IMR-90 (cell line): ENCODE measurements around the gene PEAK3. TPM values are rescaled to one million over a fixed set of nuclear protein-coding genes. Genes with fewer than 3 reads are reported as not detected.

Experiments used
- ATAC-seq: fragments of 200-7000 bp; cut with Tn5 transposase; 2 replicates; pipeline ENCODE4 v1.9.1; 2020; ENCODE audit warnings: low read depth, mild to moderate bottlenecking, moderate library complexity
- BruUV-seq: library from RNA; stranded (reverse); fragments of 400-500 nt; replicated peaks from 2 replicates; lab custom pipeline; 2021; lab: Mats Ljungman, UMichigan
- CTCF ChIA-PET: fragments of 300-600 bp; formaldehyde crosslinking; extraction: SDS; loops from one replicate; lab custom pipeline; 2021; ENCODE audit warnings: antibody characterized with exemption; lab: Yijun Ruan, JAX
- POLR2A ChIA-PET: fragments of 300-600 bp; sonication (Branson Sonifier 250); formaldehyde crosslinking; loops from one replicate; lab custom pipeline; 2022; ENCODE audit warnings: antibody characterized with exemption; ENCODE audit not compliant: unreplicated experiment; lab: Charles Lee
- DNase-seq: peaks from one replicate; pipeline ENCODE4 v3.0.0; 2013
- H2AFZ ChIP-seq: replicated peaks from 2 replicates; pipeline ENCODE3; 2013; ENCODE audit warnings: low read length, mild to moderate bottlenecking; ENCODE audit not compliant: poor library complexity
- H2AK5ac ChIP-seq: 2 replicates; pipeline ENCODE4 v1.6.1; 2013; ENCODE audit warnings: low read depth, low read length, inconsistent platforms
- H2AK9ac ChIP-seq: replicated peaks from 2 replicates; pipeline ENCODE3; 2013; ENCODE audit warnings: mild to moderate bottlenecking, low read depth, low read length, moderate library complexity; ENCODE audit not compliant: poor library complexity
- H2BK120ac ChIP-seq: 2 replicates; pipeline ENCODE4 v1.6.1; 2013; ENCODE audit warnings: low read depth, low read length, inconsistent platforms
- H2BK15ac ChIP-seq: 3 replicates; pipeline ENCODE4 v1.6.1; 2013; ENCODE audit warnings: low read depth, low read length, inconsistent platforms
- H2BK20ac ChIP-seq: 2 replicates; pipeline ENCODE4 v1.6.1; 2013; ENCODE audit warnings: low read depth, mild to moderate bottlenecking, inconsistent platforms, low read length, moderate library complexity
- H2BK5ac ChIP-seq: 2 replicates; pipeline ENCODE4 v1.6.1; 2013; ENCODE audit warnings: mild to moderate bottlenecking, low read depth, low read length, inconsistent platforms; ENCODE audit not compliant: poor library complexity, severe bottlenecking
- H3K14ac ChIP-seq: replicated peaks from 2 replicates; pipeline ENCODE4 v1.6.1; 2013; ENCODE audit warnings: low read depth, low read length, inconsistent platforms
- H3K18ac ChIP-seq: 2 replicates; pipeline ENCODE4 v1.6.1; 2013; ENCODE audit warnings: low read depth, low read length, control low read depth
- H3K23ac ChIP-seq: 2 replicates; pipeline ENCODE4 v1.6.1; 2013; ENCODE audit warnings: low read depth, low read length, inconsistent platforms
- H3K27ac ChIP-seq: 2 replicates; pipeline ENCODE4 v1.5.1; 2013; ENCODE audit warnings: mild to moderate bottlenecking, control low read depth, low read length; ENCODE audit not compliant: insufficient read depth
- H3K27me3 ChIP-seq: 2 replicates; pipeline ENCODE4 v1.6.1; 2013; ENCODE audit warnings: low read length; ENCODE audit not compliant: control insufficient read depth, insufficient read depth
- H3K36me3 ChIP-seq: 2 replicates; pipeline ENCODE4 v1.6.1; 2013; ENCODE audit warnings: low read length, mixed read lengths; ENCODE audit not compliant: control insufficient read depth, insufficient read depth
- H3K4ac ChIP-seq: 2 replicates; pipeline ENCODE4 v1.6.1; 2013; ENCODE audit warnings: low read depth, low read length, inconsistent platforms
- H3K4me1 ChIP-seq: 2 replicates; pipeline ENCODE4 v1.6.1; 2013; ENCODE audit warnings: low read length, mixed read lengths; ENCODE audit not compliant: control insufficient read depth, insufficient read depth
- H3K4me2 ChIP-seq: 2 replicates; pipeline ENCODE4 v1.6.1; 2013; ENCODE audit warnings: low read depth, mild to moderate bottlenecking, control low read depth, low read length, moderate library complexity
- H3K4me3 ChIP-seq: 2 replicates; pipeline ENCODE4 v1.5.1; 2013; ENCODE audit warnings: low read depth, mild to moderate bottlenecking, control low read depth, low read length, moderate library complexity; ENCODE audit not compliant: insufficient read depth
- H3K56ac ChIP-seq: 2 replicates; pipeline ENCODE4 v1.6.1; 2013; ENCODE audit warnings: low read length, inconsistent platforms; ENCODE audit not compliant: insufficient read depth; ENCODE audit errors: extremely low read depth
- H3K79me1 ChIP-seq, 2 experiments: 2 replicates each; pipeline ENCODE4 v1.6.1; 2013; ENCODE audit warnings: low read length in 2 of 2, inconsistent platforms in 1 of 2, low read depth in 1 of 2
- H3K9ac ChIP-seq: 2 replicates; pipeline ENCODE4 v1.6.1; 2013; ENCODE audit warnings: low read depth, low read length, control low read depth
- H3K9me1 ChIP-seq: 2 replicates; pipeline ENCODE4 v1.6.1; 2013; ENCODE audit warnings: low read length, inconsistent platforms; ENCODE audit not compliant: insufficient read depth
- H3K9me3 ChIP-seq: 2 replicates; pipeline ENCODE4 v1.6.1; 2013; ENCODE audit warnings: low read length; ENCODE audit not compliant: control insufficient read depth, insufficient read depth
- H4K20me1 ChIP-seq: 2 replicates; pipeline ENCODE4 v1.6.1; 2013; ENCODE audit warnings: low read length, inconsistent platforms; ENCODE audit not compliant: insufficient read depth
- H4K5ac ChIP-seq: 2 replicates; pipeline ENCODE4 v1.6.1; 2013; ENCODE audit warnings: mild to moderate bottlenecking, low read depth, low read length, control low read depth
- H4K8ac ChIP-seq, 2 experiments: 2 replicates each; pipeline ENCODE4 v1.6.1; 2013; ENCODE audit warnings: low read depth in 2 of 2, low read length in 2 of 2, control low read depth in 1 of 2, inconsistent platforms in 1 of 2
- H4K91ac ChIP-seq: 2 replicates; pipeline ENCODE4 v1.6.1; 2013; ENCODE audit warnings: low read depth, low read length, inconsistent platforms; ENCODE audit not compliant: insufficient read depth
- BHLHE40 ChIP-seq: fragments of 150-350 bp; IDR thresholded peaks from 2 replicates; pipeline ENCODE4 v1.6.1; 2016; ENCODE audit warnings: mild to moderate bottlenecking, low read depth, low read length
- CEBPB ChIP-seq: IDR thresholded peaks from 2 replicates; pipeline ENCODE4 v1.6.1; 2012; ENCODE audit warnings: low read depth, low read length, improper control_type of control experiment
- CHD1 ChIP-seq: IDR thresholded peaks from 2 replicates; pipeline ENCODE4 v1.6.1; 2012; ENCODE audit warnings: low read depth, low read length, improper control_type of control experiment
- CTCF ChIP-seq: conservative IDR thresholded peaks from 2 replicates; pipeline ENCODE4 v1.5.1; 2012; ENCODE audit warnings: mild to moderate bottlenecking, low read depth, low read length, improper control_type of control experiment
- ELK1 ChIP-seq: fragments of 150-350 bp; IDR thresholded peaks from 2 replicates; pipeline ENCODE4 v1.6.1; 2016; ENCODE audit warnings: low read depth, mild to moderate bottlenecking, low read length, moderate library complexity, borderline replicate concordance
- FOS ChIP-seq: fragments of 150-350 bp; IDR thresholded peaks from 2 replicates; pipeline ENCODE4 v1.6.1; 2016; ENCODE audit warnings: low read depth, low read length
- MAFK ChIP-seq: IDR thresholded peaks from 2 replicates; pipeline ENCODE4 v1.6.1; 2012; ENCODE audit warnings: low read depth, low read length, improper control_type of control experiment
- MXI1 ChIP-seq: IDR thresholded peaks from 2 replicates; pipeline ENCODE4 v1.6.1; 2012; ENCODE audit warnings: low read depth, mild to moderate bottlenecking, low read length, moderate library complexity, borderline replicate concordance
- POLR2A ChIP-seq: IDR thresholded peaks from 2 replicates; pipeline ENCODE4 v1.6.1; 2012; ENCODE audit warnings: mild to moderate bottlenecking, low read depth, low read length
- RAD21 ChIP-seq: IDR thresholded peaks from 2 replicates; pipeline ENCODE4 v1.6.1; 2012; ENCODE audit warnings: low read length, improper control_type of control experiment
- RCOR1 ChIP-seq: IDR thresholded peaks from 2 replicates; pipeline ENCODE4 v1.6.1; 2012; ENCODE audit warnings: mild to moderate bottlenecking, low read length, improper control_type of control experiment; ENCODE audit not compliant: insufficient replicate concordance
- USF2 ChIP-seq: fragments of 150-350 bp; IDR thresholded peaks from 2 replicates; pipeline ENCODE4 v1.6.1; 2017; ENCODE audit warnings: mild to moderate bottlenecking, antibody characterized with exemption, low read length, low read depth
- WGBS, 2 experiments: methylation state at CpG; one replicate each; pipeline versions ENCODE4 v1.1.5 to v1.1.7; 2013; ENCODE audit warnings: missing lambda C conversion rate in 2 of 2; ENCODE audit not compliant: insufficient read length in 1 of 2; ENCODE audit errors: extremely low coverage in 2 of 2; 5-methylcytosine and 5-hydroxymethylcytosine counted together
- dilution Hi-C: fragments of 300-500 bp; cut with HindIII; formaldehyde crosslinking; loops from one replicate; pipeline ENCODE4 v1.14.3; 2018; ENCODE audit warnings: low sequenced_read_pairs; ENCODE audit not compliant: unreplicated experiment
- in situ Hi-C: fragments of 300-500 bp; cut with MboI; formaldehyde crosslinking; loops from 3 replicates; pipeline ENCODE4 v1.14.3; 2019; ENCODE audit warnings: low sequenced_read_pairs, inconsistent platforms, mixed read lengths
- intact Hi-C: fragments of 100-400 bp; cut with micrococcal nuclease; formaldehyde crosslinking; loops from 2 replicates; pipeline ENCODE4 v1.10.0; 2022
- polyA plus RNA-seq, 3 experiments: library from polyadenylated mRNA; depleted of rRNA; stranded (reverse); fragments of >200 nt; gene quantifications; 2 replicates each; pipeline ENCODE4 v1.2.3, GENCODE V29; 2012; ENCODE audit warnings: low replicate concordance in 1 of 3
- total RNA-seq: library from RNA; depleted of rRNA; stranded (reverse); fragments of >200 nt; gene quantifications from 2 replicates; pipeline ENCODE4 v1.2.3, GENCODE V29; 2012

The PEAK3 gene
- total and polyA plus RNA-seq, 2 of the 4 experiments (the other 2 are of a cell fraction): under 0.01 to 0.09 TPM

GRCh38 chr19:2248136-2249009 lies 33.6 kb downstream of the PEAK3 start:
- no peak overlapping the region for H3K9ac ChIP-seq
- H2BK20ac ChIP-seq: no peak overlapping the region
- H2AFZ ChIP-seq: no peak overlapping the region
- H2AK9ac ChIP-seq: no peak overlapping the region
- no peak overlapping the region for H2AK5ac ChIP-seq
- intact Hi-C loops (no loop called here), in situ Hi-C loops (no loop called here), dilution Hi-C loops (no loop called here)
- no peak overlapping the region for H3K18ac ChIP-seq
- H3K9me1 ChIP-seq: no peaks in the 10 kb centered on the region
- no peak overlapping the region for H3K27ac ChIP-seq
- H3K4me1 ChIP-seq: peaks cover 4% of the 10 kb centered on the region; the same call in 1 of the 2 replicates
- peaks cover 29% of the 10 kb centered on the region for H3K27me3 ChIP-seq
- no peak overlapping the region for H2BK5ac ChIP-seq
- no peak overlapping the region for H4K91ac ChIP-seq
- ChIA-PET CTCF (no interaction called here), POLR2A (no interaction called here)
- H4K8ac ChIP-seq: no peak overlapping the region
- peaks cover 55% of the 10 kb centered on the region for H4K20me1 ChIP-seq
- H3K4me3 ChIP-seq: no peak overlapping the region
- H2BK15ac ChIP-seq: no peak overlapping the region
- H3K79me1 ChIP-seq: peaks cover 0 to 22% of the 10 kb centered on the region in 2 experiments; a peak in 1 of 4 replicates
- no peak overlapping the region for H3K4me2 ChIP-seq
- H3K9me3 ChIP-seq: no peaks in the 10 kb centered on the region
- TF ChIP-seq ELK1 (no peak), CHD1 (no peak), USF2 (no peak), MXI1 (no peak), RCOR1 (no peak), BHLHE40 (no peak), FOS (no peak), RAD21 (no peak), CEBPB (no peak), MAFK (no peak), CTCF (no peak), POLR2A (no peak)
- TSS peak; percentile 92 for BruUV-seq
- 95% methylated on average over 4 of the region's 21 CpGs; no CpG with 5 or more reads in 1 of the 2 experiments for WGBS, 2 experiments
- peaks cover 52% of the 10 kb centered on the region for H3K36me3 ChIP-seq
- H3K14ac ChIP-seq: no peak overlapping the region
- DNase-seq: no peak
- no peak overlapping the region for H3K56ac ChIP-seq
- H3K4ac ChIP-seq: no peak overlapping the region
- no peak overlapping the region for H4K5ac ChIP-seq
- no peak overlapping the region for H2BK120ac ChIP-seq
- H3K23ac ChIP-seq: no peak overlapping the region
- no peak for ATAC-seq
